Fibroblast of lung (primary cell): ENCODE data around the gene SFMBT2. TPM values are rescaled to one million over a fixed set of nuclear protein-coding genes. Genes with fewer than 3 reads are reported as not detected.
A peak's percentile ranks its signal among the peaks of the same experiment; 100 is the strongest.

Experiments used
- DNase-seq, 2 donors: peaks; one replicate each; pipeline versions ENCODE4 v3.0.0 to v3.0.0-alpha.2; 2010; ENCODE audit warnings: low read depth in 2 of 2
- H2AFZ ChIP-seq: 2 replicates; pipeline ENCODE4 v1.5.1; 2012; ENCODE audit warnings: low read length, control low read depth, inconsistent platforms
- H3K27ac ChIP-seq: 2 replicates; pipeline ENCODE4 v1.5.1; 2011; ENCODE audit warnings: low read length, control low read depth; ENCODE audit not compliant: insufficient read depth
- H3K27me3 ChIP-seq: 2 replicates; pipeline ENCODE4 v1.5.1; 2011; ENCODE audit warnings: mild to moderate bottlenecking, low read length; ENCODE audit not compliant: control insufficient read depth, insufficient read depth
- H3K36me3 ChIP-seq: 2 replicates; pipeline ENCODE4 v1.5.1; 2011; ENCODE audit warnings: low read length; ENCODE audit not compliant: control insufficient read depth, insufficient read depth
- H3K4me1 ChIP-seq: 2 replicates; pipeline ENCODE4 v1.5.1; 2011; ENCODE audit warnings: low read length; ENCODE audit not compliant: control insufficient read depth, insufficient read depth; ENCODE audit errors: extremely low read depth
- H3K4me2 ChIP-seq: 2 replicates; pipeline ENCODE4 v1.5.1; 2011; ENCODE audit warnings: low read length, control low read depth; ENCODE audit not compliant: insufficient read depth; ENCODE audit errors: extremely low read depth
- H3K4me3 ChIP-seq, 4 experiments: fragments of 200-600 bp in 1 of 4; sonication (generic) in 1 of 4; replicated peaks in 1 of 4; 2 replicates each; pipeline ENCODE4 v1.5.1; 2011 to 2016; ENCODE audit warnings: low read length in 4 of 4, low read depth in 3 of 4, mild to moderate bottlenecking in 3 of 4, control low read depth in 2 of 4, inconsistent platforms in 1 of 4, mixed read lengths in 1 of 4; ENCODE audit not compliant: insufficient read depth in 1 of 4; ENCODE audit errors: control extremely low read depth in 1 of 4
- H3K79me2 ChIP-seq: 2 replicates; pipeline ENCODE4 v1.5.1; 2012; ENCODE audit warnings: mild to moderate bottlenecking, low read length, inconsistent platforms; ENCODE audit not compliant: control insufficient read depth, insufficient read depth
- H3K9ac ChIP-seq: 2 replicates; pipeline ENCODE4 v1.5.1; 2011; ENCODE audit warnings: mild to moderate bottlenecking, low read length, control low read depth; ENCODE audit not compliant: insufficient read depth
- H3K9me3 ChIP-seq: 2 replicates; pipeline ENCODE4 v1.5.1; 2012; ENCODE audit warnings: low read depth, low read length; ENCODE audit not compliant: control insufficient read depth, insufficient read depth
- H4K20me1 ChIP-seq: 2 replicates; pipeline ENCODE4 v1.5.1; 2011; ENCODE audit warnings: low read length; ENCODE audit not compliant: control insufficient read depth, insufficient read depth; ENCODE audit errors: extremely low read depth
- CTCF ChIP-seq, 2 donors: IDR thresholded peaks in 1 of 2; conservative IDR thresholded peaks in 1 of 2; 1 replicate in 1 of 2; 2 replicates in 1 of 2; pipeline ENCODE4 v1.5.1; 2011 to 2012; ENCODE audit warnings: low read length in 2 of 2, control low read depth in 1 of 2, inconsistent platforms in 1 of 2, low read depth in 1 of 2, mild to moderate bottlenecking in 1 of 2
- EZH2 ChIP-seq: IDR thresholded peaks from 2 replicates; pipeline ENCODE4 v1.5.1; 2012; ENCODE audit warnings: low read length, control low read depth, mild to moderate bottlenecking; ENCODE audit errors: missing control alignments
- polyA minus RNA-seq: library from RNA; depleted of rRNA, polyadenylated mRNA; stranded (reverse); fragments of >200 nt; gene quantifications from 2 replicates; pipeline ENCODE4 v1.2.3, GENCODE V29; 2011; ENCODE audit warnings: low replicate concordance
- polyA plus RNA-seq, 2 donors: library from polyadenylated mRNA; depleted of rRNA in 1 of 2; stranded (reverse) in 1 of 2; unstranded in 1 of 2; fragments of >200 nt; gene quantifications; 2 replicates each; pipeline ENCODE4 v1.2.1, GENCODE V29; 2011 to 2012; ENCODE audit warnings: missing spikeins in 1 of 2
- total RNA-seq: library from RNA; depleted of rRNA; stranded (reverse); fragments of >200 nt; gene quantifications from 2 replicates; pipeline ENCODE4 v1.2.1, GENCODE V29; 2014

The SFMBT2 gene
- total RNA-seq, result 2.5 and 2.8 TPM in 2 replicates
- polyA plus RNA-seq, result 0.52 and 1.3 TPM in 2 replicates
- 0.40 and 0.86 TPM in 2 replicates for polyA plus RNA-seq (2012)
- polyA minus RNA-seq, result 0.20 and 1.5 TPM in 2 replicates

GRCh38 chr10:7410862-7411670, at the start of gene SFMBT2:
SFMBT2 (minus strand) TSS chr10:7411034; CDS start chr10:7381898, 29,136 bp downstream.
- Histone ChIP-seq H3K36me3 (no peaks in the 10 kb centered on the region), H3K9me3 (no peaks in the 10 kb centered on the region), H3K9ac (peak within 1 kb of the TSS; percentile 23), H4K20me1 (no peaks in the 10 kb centered on the region), H3K27me3 (peaks cover 33% of the 10 kb centered on the region), H3K27ac (no peak within 1 kb of the TSS), H3K4me1 (no peaks in the 10 kb centered on the region), H3K4me3 (peak within 1 kb of the TSS; percentile 31 to 96 (median 62)), H3K4me2 (peak within 1 kb of the TSS; percentile 90), H3K79me2 (no peaks in the 10 kb centered on the region), H2AFZ (peak within 1 kb of the TSS; percentile 39)
- peak; percentile 58 to 89 for DNase-seq
- TF ChIP-seq EZH2, result no peak
- TF ChIP-seq CTCF (conservative IDR thresholded peaks at IDR 0.05 in 1 of 2, IDR thresholded peaks at IDR 0.05 in 1 of 2; ENCODE audit: low read depth in 1 of 2, low read length in 2 of 2), result no peak

DNA sequence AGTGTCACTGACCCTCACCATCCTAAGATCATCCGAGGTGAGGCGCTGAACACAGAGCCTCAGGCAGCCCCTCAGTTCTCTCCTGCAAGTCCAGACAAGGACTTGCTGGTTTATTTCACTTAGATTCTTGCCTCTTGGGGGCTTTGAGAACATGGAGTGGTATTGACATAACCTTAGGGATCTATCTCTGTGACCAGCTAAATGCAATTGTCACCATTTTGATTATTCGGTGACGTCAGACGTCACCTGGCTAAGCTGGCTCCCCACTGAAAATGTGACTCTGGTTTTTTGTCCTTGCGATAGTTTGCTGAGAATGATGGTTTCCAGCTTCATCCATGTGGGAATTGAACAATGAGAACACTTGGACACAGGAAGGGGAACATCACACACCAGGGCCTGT, 49.2 kb upstream of the SFMBT2 start:
- Histone ChIP-seq H3K27ac (no peak overlapping the region), H3K36me3 (no peaks in the 10 kb centered on the region), H2AFZ (no peak overlapping the region), H3K4me1 (no peaks in the 10 kb centered on the region), H3K4me3 (no peak overlapping the region), H4K20me1 (no peaks in the 10 kb centered on the region), H3K9me3 (no peaks in the 10 kb centered on the region), H3K27me3 (no peaks in the 10 kb centered on the region), H3K4me2 (no peak overlapping the region), H3K79me2 (no peaks in the 10 kb centered on the region), H3K9ac (no peak overlapping the region)
- no peak for DNase-seq
- TF ChIP-seq CTCF (conservative IDR thresholded peaks at IDR 0.05 in 1 of 2, IDR thresholded peaks at IDR 0.05 in 1 of 2; ENCODE audit: low read depth in 1 of 2, low read length in 2 of 2) (no peak), EZH2 (no peak)

- Histone ChIP-seq H3K4me1 (no peaks in the 10 kb centered on the region), H3K9me3 (no peaks in the 10 kb centered on the region), H4K20me1 (no peaks in the 10 kb centered on the region), H3K4me3 (no peak overlapping the region), H3K27ac (no peak overlapping the region), H3K4me2 (no peak overlapping the region), H3K36me3 (no peaks in the 10 kb centered on the region), H3K27me3 (no peaks in the 10 kb centered on the region), H3K79me2 (no peaks in the 10 kb centered on the region), H3K9ac (no peak overlapping the region), H2AFZ (no peak overlapping the region)
- peak; percentile 55 to 69 for DNase-seq
- TF ChIP-seq EZH2, result no peak
- no peak for TF ChIP-seq CTCF (conservative IDR thresholded peaks at IDR 0.05 in 1 of 2, IDR thresholded peaks at IDR 0.05 in 1 of 2; ENCODE audit: low read depth in 1 of 2, low read length in 2 of 2)
Observed at GRCh38 chr10:7458556-7458955, 47.7 kb upstream of the SFMBT2 start.
